ENCODE results near the gene GTF2IRD1. TPM values are rescaled to one million over a fixed set of nuclear protein-coding genes. Genes with fewer than 3 reads are reported as not detected.
"Not testable (repeated sequence)": the region's sequence is repeated elsewhere in the genome, so short reads cannot be mapped to it uniquely, and the experiment has no call there.

The GTF2IRD1 gene
- total RNA-seq, 2 experiments from 2014 or later, result 0.34 to 1.3 TPM

- Mint-ChIP-seq H3K4me1 (peaks cover 8% of the 10 kb centered on the region), H3K36me3 (no peaks in the 10 kb centered on the region), H3K27me3 (no peaks in the 10 kb centered on the region), H3K9me3 (no peaks in the 10 kb centered on the region), H3K27ac (peak overlapping the region; percentile 4), H3K4me3 (peak overlapping the region; percentile 21)
- POLR2A ChIA-PET, result interaction anchor here (0.7 kb wide), 1 partner anchor 41 kb away, joined by 7 read pairs; no protein-coding TSS in a partner anchor
- DNase-seq (no peak), ATAC-seq (ENCODE audit: low read depth) (peak; percentile 28)
These were observed 162.5 kb downstream of the GTF2IRD1 start for GRCh38 chr7:74615933-74616780.

DNA sequence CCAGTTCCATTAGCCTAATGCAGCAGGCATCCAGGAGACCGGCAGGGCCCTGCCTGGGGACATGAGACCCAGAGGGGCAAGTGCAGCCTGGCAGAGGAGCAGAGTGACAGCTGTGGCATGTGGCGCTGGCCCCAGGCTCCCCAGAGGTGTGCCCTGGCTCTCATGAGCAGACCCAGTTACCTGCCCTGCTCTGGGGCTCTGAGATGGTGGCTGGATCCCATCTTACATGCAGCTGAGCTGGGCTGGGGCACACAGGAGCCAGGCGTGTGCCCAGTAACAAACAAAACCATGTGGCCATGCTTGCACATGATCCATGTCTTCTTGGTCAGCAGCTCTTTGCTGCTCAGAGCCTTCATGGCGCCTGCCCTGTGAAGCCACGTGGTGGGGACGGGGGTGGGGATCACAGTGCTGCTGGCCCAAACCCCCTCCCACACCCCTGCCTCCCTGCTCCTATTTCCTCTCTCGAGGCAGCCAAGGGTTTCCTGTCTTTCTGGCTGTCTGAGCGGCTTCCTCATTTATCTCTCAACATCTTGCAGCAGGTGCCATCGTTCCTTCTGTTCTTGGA lies 163.6 kb downstream of the GTF2IRD1 start:
- Mint-ChIP-seq H3K4me1 (peaks cover 8% of the 10 kb centered on the region), H3K4me3 (peak overlapping the region; percentile 44), H3K27me3 (no peaks in the 10 kb centered on the region), H3K27ac (peak overlapping the region; percentile 77), H3K9me3 (no peaks in the 10 kb centered on the region), H3K36me3 (no peaks in the 10 kb centered on the region)
- peak; percentile 37 for DNase-seq
- POLR2A ChIA-PET, result no interaction called here
- peak; percentile 46 for ATAC-seq (ENCODE audit: low read depth)

- DNase-seq (no peak), ATAC-seq (ENCODE audit: low read depth) (no peak)
- no peak overlapping the region for H3K27ac Mint-ChIP-seq
- POLR2A ChIA-PET, result interaction anchor here (0.6 kb wide), 1 partner anchor 35 kb away, joined by 3 read pairs; no protein-coding TSS in a partner anchor
- no peaks in the 10 kb centered on the region for H3K36me3 Mint-ChIP-seq
- no peaks in the 10 kb centered on the region for H3K27me3 Mint-ChIP-seq
- no peak overlapping the region for H3K4me3 Mint-ChIP-seq
- peaks cover 8% of the 10 kb centered on the region for H3K4me1 Mint-ChIP-seq
- no peaks in the 10 kb centered on the region for H3K9me3 Mint-ChIP-seq
These were observed 165.6 kb downstream of the GTF2IRD1 start for GRCh38 chr7:74619235-74619860.

DNA sequence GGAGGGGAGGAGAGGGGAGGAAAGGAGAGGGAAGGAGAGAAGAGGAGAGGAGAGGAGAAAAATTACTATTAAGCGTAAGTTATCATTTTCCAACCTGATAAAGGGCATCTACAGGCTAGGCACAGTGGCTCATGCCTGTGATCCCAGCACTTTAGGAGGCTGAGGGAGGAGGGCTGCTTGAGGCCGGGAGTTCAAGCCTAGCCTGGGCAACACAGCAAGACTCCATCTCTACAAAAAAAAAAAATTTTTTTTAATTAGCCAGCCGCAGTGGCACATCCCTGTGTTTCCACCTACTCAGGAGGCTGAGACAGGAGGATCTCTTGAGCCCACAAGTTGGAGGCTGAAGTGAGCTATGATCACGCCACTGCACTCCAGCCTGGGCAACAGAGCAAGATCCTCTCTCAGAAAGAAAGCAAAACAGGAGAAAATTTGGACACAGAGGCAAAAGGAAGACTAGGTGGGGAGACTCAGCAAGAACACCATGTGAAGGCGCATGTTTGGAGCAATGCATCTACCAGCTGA lies 168.6 kb downstream of the GTF2IRD1 start:
- Mint-ChIP-seq H3K27me3 (no peaks in the 10 kb centered on the region), H3K4me3 (no peak overlapping the region), H3K36me3 (no peaks in the 10 kb centered on the region), H3K4me1 (peaks cover 6% of the 10 kb centered on the region), H3K9me3 (no peaks in the 10 kb centered on the region), H3K27ac (no peak overlapping the region)
- ATAC-seq (ENCODE audit: low read depth) (no peak), DNase-seq (no peak)
- POLR2A ChIA-PET, result interaction anchor here (0.7 kb wide), 1 partner anchor 28 kb away, joined by 3 read pairs; no protein-coding TSS in a partner anchor

GRCh38 chr7:74623135-74623534 lies 169.4 kb downstream of the GTF2IRD1 start:
- Mint-ChIP-seq H3K4me3 (no peak overlapping the region), H3K27ac (no peak overlapping the region), H3K36me3 (no peaks in the 10 kb centered on the region), H3K9me3 (no peaks in the 10 kb centered on the region), H3K4me1 (peaks cover 2% of the 10 kb centered on the region), H3K27me3 (no peaks in the 10 kb centered on the region)
- POLR2A ChIA-PET, result no interaction called here
- DNase-seq, result no peak
- no peak for ATAC-seq (ENCODE audit: low read depth)

GRCh38 chr7:74625446-74625845 lies 171.7 kb downstream of the GTF2IRD1 start:
- Mint-ChIP-seq H3K27me3 (no peaks in the 10 kb centered on the region), H3K4me3 (no peak overlapping the region), H3K27ac (no peak overlapping the region), H3K4me1 (peaks cover 2% of the 10 kb centered on the region), H3K36me3 (no peaks in the 10 kb centered on the region), H3K9me3 (no peaks in the 10 kb centered on the region)
- POLR2A ChIA-PET, result no interaction called here
- DNase-seq (no peak), ATAC-seq (ENCODE audit: low read depth) (no peak)

GRCh38 chr7:74627661-74628411 lies 174.1 kb downstream of the GTF2IRD1 start:
- H3K4me3 Mint-ChIP-seq, result no peak overlapping the region
- POLR2A ChIA-PET, result interaction anchor here (0.6 kb wide), 1 partner anchor 7 kb away, joined by 4 read pairs; no protein-coding TSS in a partner anchor
- no peak for DNase-seq
- no peaks in the 10 kb centered on the region for H3K27me3 Mint-ChIP-seq
- no peaks in the 10 kb centered on the region for H3K36me3 Mint-ChIP-seq
- no peak for ATAC-seq (ENCODE audit: low read depth)
- peaks cover 2% of the 10 kb centered on the region for H3K4me1 Mint-ChIP-seq
- no peak overlapping the region for H3K27ac Mint-ChIP-seq
- no peaks in the 10 kb centered on the region for H3K9me3 Mint-ChIP-seq

DNA sequence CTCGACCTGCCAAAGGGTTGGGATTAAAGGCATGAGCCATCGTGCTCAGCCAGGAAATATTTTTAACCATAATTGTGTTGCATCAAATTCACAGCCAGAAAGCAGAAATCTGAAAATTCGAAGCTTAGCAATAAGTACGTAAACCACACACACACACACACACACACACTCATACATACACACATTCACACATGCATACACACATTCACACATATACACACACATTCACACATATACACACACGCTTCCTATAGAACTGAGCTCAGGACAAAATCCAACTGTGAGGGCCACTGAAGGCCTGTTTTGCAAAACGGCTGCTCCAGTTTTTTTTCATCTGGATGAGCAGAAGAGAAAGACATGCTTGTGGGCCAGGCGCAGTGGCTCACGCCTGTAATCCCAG lies 178.8 kb downstream of the GTF2IRD1 start:
- no peak overlapping the region for H3K4me3 Mint-ChIP-seq
- no peaks in the 10 kb centered on the region for H3K27me3 Mint-ChIP-seq
- H3K36me3 Mint-ChIP-seq, result no peaks in the 10 kb centered on the region
- POLR2A ChIA-PET, result no interaction called here
- no peaks in the 10 kb centered on the region for H3K9me3 Mint-ChIP-seq
- DNase-seq (no peak), ATAC-seq (ENCODE audit: low read depth) (no peak)
- H3K4me1 Mint-ChIP-seq, result no peaks in the 10 kb centered on the region
- H3K27ac Mint-ChIP-seq, result no peak overlapping the region

DNA sequence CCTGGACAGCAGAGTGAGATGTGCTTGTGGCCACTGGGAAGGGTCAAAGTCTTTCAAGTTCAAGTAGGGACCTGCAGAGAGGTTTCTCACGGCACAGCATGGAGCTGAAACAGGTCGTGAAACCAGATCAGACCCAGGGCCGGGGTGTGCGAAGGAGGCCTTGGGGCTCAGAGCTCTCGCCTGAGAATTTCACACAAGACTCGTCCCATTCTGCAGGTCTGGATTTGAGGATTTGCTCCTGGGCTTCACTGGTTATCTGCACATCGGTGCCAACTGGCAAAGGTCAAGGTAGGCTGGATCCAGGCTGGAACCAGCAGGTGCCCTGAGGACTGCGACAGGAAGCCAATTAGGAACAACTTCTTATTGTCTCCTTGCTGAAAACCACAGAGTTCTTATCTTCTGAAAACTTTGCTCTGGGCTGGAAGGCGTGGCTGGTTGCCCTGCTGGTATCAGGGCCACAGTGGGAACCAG lies 179.8 kb downstream of the GTF2IRD1 start:
- Mint-ChIP-seq H3K4me1 (no peaks in the 10 kb centered on the region), H3K4me3 (no peak overlapping the region), H3K9me3 (no peaks in the 10 kb centered on the region), H3K27ac (no peak overlapping the region), H3K36me3 (no peaks in the 10 kb centered on the region), H3K27me3 (no peaks in the 10 kb centered on the region)
- POLR2A ChIA-PET, result no interaction called here
- DNase-seq (no peak), ATAC-seq (ENCODE audit: low read depth) (no peak)

DNA sequence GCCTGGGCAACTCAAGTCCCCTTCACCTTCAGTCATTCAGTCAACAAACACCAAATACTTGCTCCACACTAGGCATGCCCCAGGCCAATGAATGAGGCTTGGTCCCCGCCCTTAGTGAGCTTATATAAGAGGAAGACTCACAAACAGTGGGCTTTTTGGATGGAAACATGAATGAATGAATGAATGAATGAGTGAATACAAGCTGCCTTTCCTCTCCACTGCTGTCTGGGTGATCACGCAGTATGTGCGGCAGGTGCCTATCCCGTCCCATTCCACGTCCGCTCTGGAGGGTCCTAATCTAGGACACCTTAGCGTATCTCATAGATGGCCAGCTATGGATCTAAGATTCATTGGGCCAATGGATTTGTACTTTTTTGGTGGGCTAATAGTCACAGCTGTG lies 184.0 kb downstream of the GTF2IRD1 start:
- H3K36me3 Mint-ChIP-seq, result no peaks in the 10 kb centered on the region
- no peak for ATAC-seq (ENCODE audit: low read depth)
- H3K4me3 Mint-ChIP-seq, result no peak overlapping the region
- no peaks in the 10 kb centered on the region for H3K9me3 Mint-ChIP-seq
- DNase-seq, result no peak
- no peaks in the 10 kb centered on the region for H3K4me1 Mint-ChIP-seq
- H3K27ac Mint-ChIP-seq, result no peak overlapping the region
- H3K27me3 Mint-ChIP-seq, result no peaks in the 10 kb centered on the region
- POLR2A ChIA-PET, result no interaction called here

DNA sequence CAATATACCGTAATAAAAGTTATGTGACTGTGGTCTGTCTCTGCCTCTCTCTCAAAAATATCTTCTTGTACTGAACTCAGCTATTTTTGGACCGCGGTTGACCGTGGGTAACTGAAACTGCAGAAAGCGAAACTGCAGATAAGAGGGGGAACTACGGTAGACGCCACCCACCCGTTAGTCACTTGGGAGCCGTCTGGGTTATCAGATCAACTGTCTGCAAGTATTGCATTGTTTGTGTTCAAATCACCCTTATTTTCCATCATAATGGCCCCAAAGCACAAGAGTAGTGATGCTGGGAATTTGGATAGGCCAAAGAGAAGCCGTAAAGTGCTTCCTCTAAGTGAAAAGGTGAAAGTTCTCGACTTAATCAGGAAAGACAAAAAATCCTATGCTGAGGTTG lies 196.3 kb downstream of the GTF2IRD1 start:
- Mint-ChIP-seq H3K4me1 (peaks cover 15% of the 10 kb centered on the region), H3K4me3 (peak overlapping the region; percentile 90), H3K27ac (peak overlapping the region; percentile 83)
- H3K9me3 Mint-ChIP-seq, H3K27me3 Mint-ChIP-seq, H3K36me3 Mint-ChIP-seq: not testable (repeated sequence)
- DNase-seq, result peak; percentile 68
- ATAC-seq (ENCODE audit: low read depth), result peak; percentile 87
- POLR2A ChIA-PET, result interaction anchor here (0.5 to 1.3 kb wide), 4 partner anchors 11 to 28 kb away, joined by 3 read pairs; no protein-coding TSS in a partner anchor

- H3K4me1 Mint-ChIP-seq, result peaks cover 18% of the 10 kb centered on the region
These were observed 196.9 kb downstream of the GTF2IRD1 start for GRCh38 chr7:74650493-74651132.

More at GRCh38 chr7:74650493-74651132, 196.9 kb downstream of the GTF2IRD1 start:
- not testable (repeated sequence) for H3K9me3 Mint-ChIP-seq, DNase-seq, H3K36me3 Mint-ChIP-seq, H3K27me3 Mint-ChIP-seq
- H3K4me3 Mint-ChIP-seq, result peak overlapping the region; percentile 90
- H3K27ac Mint-ChIP-seq, result peak overlapping the region; percentile 83
- POLR2A ChIA-PET, result interaction anchor here (1.0 kb wide), 1 partner anchor 10 kb away, joined by 3 read pairs; no protein-coding TSS in a partner anchor
- ATAC-seq (ENCODE audit: low read depth), result peak; percentile 68

Measured in activated naive CD8-positive, alpha-beta T cell treated with anti-CD3 and anti-CD28 coated beads, Interleukin-2, amount 10 ng/mL, durations not matched to agents 7 days and 5 days (primary cell).